ENCODE results near the gene GPR149. TPM values are rescaled to one million over a fixed set of nuclear protein-coding genes. Genes with fewer than 3 reads are reported as not detected.

Gene GPR149
- total RNA-seq, 1 experiment from 2014 or later: not detected

- H3K36me3 ChIP-seq (ENCODE audit: control insufficient read depth in 1 of 2, insufficient read depth in 2 of 2, low read length in 2 of 2): no peaks in the 10 kb centered on the region
- ChIA-PET POLR2A (no interaction called here), RAD21 (ENCODE audit: low non-redundant PET in 1 of 2, low total read pairs in 2 of 2, uncharacterized antibody in 2 of 2, unreplicated experiment in 2 of 2) (no interaction called here), CTCF (no interaction called here)
- no peak overlapping the region for H2AFZ ChIP-seq (ENCODE audit: low read depth, low read length, poor library complexity, severe bottlenecking)
- no peak overlapping the region for H3K4me3 ChIP-seq (replicated peaks in 1 of 2; ENCODE audit: low read depth in 1 of 2, low read length in 2 of 2)
- no peaks in the 10 kb centered on the region for H3K9me2 ChIP-seq (ENCODE audit: insufficient read depth)
- no peak overlapping the region for H3K4me2 ChIP-seq (ENCODE audit: low read length)
- no peaks in the 10 kb centered on the region for H3K9me3 ChIP-seq (ENCODE audit: control insufficient read depth in 1 of 2, insufficient read depth in 1 of 2, low read depth in 1 of 2, low read length in 2 of 2)
- intact Hi-C loops (cut with micrococcal nuclease): loop anchor here (5.0 kb wide), 2 partner anchors 409 to 984 kb away; no protein-coding TSS in a partner anchor
- H4K20me1 ChIP-seq (ENCODE audit: insufficient read depth): no peaks in the 10 kb centered on the region
- no peak overlapping the region for H3K9ac ChIP-seq (ENCODE audit: low read length)
- TF ChIP-seq POLR2A (IDR thresholded peaks at IDR 0.05; ENCODE audit: borderline replicate concordance, extremely low read depth, insufficient read depth, insufficient read length): no peak
- TF ChIP-seq SIN3A (IDR thresholded peaks at IDR 0.05; ENCODE audit: low read depth): no peak
- TF ChIP-seq YY1 (IDR thresholded peaks at IDR 0.05; ENCODE audit: extremely low read depth, insufficient replicate concordance, low read depth, low read length): no peak
- no peak for TF ChIP-seq SRF (IDR thresholded peaks at IDR 0.05; ENCODE audit: low read depth)
- TF ChIP-seq EZH2phosphoT487 (IDR thresholded peaks at IDR 0.05; ENCODE audit: borderline replicate concordance): no peak
- no peak for TF ChIP-seq ZFX (IDR thresholded peaks at IDR 0.05)
- no peak for TF ChIP-seq ELF1 (IDR thresholded peaks at IDR 0.05; ENCODE audit: borderline replicate concordance, low read depth)
- no peak for TF ChIP-seq CBX3 (IDR thresholded peaks at IDR 0.05; ENCODE audit: low read depth)
- TF ChIP-seq SP1 (IDR thresholded peaks at IDR 0.05; ENCODE audit: low read depth): no peak
- no peak for TF ChIP-seq MAX (IDR thresholded peaks at IDR 0.05)
- TF ChIP-seq TCF7L2 (IDR thresholded peaks at IDR 0.05; ENCODE audit: borderline replicate concordance, extremely low read depth, insufficient read depth, insufficient read length): no peak
- no peak for TF ChIP-seq POLR2AphosphoS5 (IDR thresholded peaks at IDR 0.05; ENCODE audit: low read depth, low read length)
- no peak for TF ChIP-seq JUND (IDR thresholded peaks at IDR 0.05)
- TF ChIP-seq ATF3 (IDR thresholded peaks at IDR 0.05): no peak
- ATAC-seq (no peak), DNase-seq (ENCODE audit: low read depth, low spot score) (no peak)
- H3K27ac ChIP-seq (ENCODE audit: low read depth, low read length): no peak overlapping the region
- H3K4me1 ChIP-seq (ENCODE audit: control insufficient read depth in 1 of 2, insufficient read depth in 2 of 2, low read length in 2 of 2): no peaks in the 10 kb centered on the region
- no peaks in the 10 kb centered on the region for H3K79me2 ChIP-seq (ENCODE audit: insufficient read depth, low read length)
- BruUV-seq (replicated peaks): no TSS peak
- no peaks in the 10 kb centered on the region for H3K27me3 ChIP-seq (ENCODE audit: insufficient read depth, low read length)
Measured at GRCh38 chr3:154338008-154338407, 92.0 kb downstream of the GPR149 start.
